Fibroblast of upper back skin (primary cell): ENCODE data around the gene GADL1.
A peak's percentile ranks its signal among the peaks of the same experiment; 100 is the strongest.

Experiments used
- DNase-seq: peaks from one replicate; pipeline ENCODE4 v3.0.0-alpha.2; 2013

Gene GADL1

DNA sequence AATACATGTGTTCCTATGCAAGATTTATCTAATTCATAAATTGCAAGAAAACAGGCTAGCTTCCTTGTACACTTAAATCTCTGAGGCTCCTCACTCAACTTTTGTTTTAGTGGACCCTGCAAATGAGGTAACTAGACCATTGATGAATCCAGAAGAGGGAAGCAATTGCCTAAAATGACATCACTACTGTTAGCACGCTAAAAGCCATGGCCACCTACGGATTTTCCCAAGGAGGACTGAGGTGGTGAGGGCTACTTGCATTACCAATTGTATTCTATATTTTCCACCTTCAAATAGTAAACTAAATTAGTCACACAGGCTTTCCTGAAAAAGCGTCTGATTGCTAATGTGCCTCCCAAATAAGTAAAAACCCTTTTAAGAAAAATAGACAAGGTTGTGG, 140.7 kb downstream of the GADL1 start:
- DNase-seq = no peak

- peak; percentile 83 for DNase-seq
Measured at GRCh38 chr3:30752970-30753369, 141.5 kb downstream of the GADL1 start.

DNA sequence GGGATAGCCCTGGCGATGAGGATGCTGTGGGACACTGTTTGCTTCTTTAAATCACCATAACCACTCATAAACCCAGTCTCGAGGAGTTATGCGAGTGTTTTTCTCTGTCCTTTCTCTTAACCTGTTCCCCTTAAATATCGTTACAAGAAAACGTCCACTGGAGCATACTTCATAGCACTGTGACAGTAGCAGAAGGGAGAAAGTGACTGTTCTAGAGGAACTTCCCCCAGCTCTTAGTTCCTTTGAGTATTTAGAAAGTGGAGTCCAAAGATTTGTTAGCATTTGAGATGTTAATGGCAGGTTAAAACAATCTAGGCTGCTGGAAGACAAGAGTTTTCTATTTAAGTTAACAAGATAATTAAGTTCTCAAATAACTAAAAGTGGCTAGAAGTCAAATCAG, 142.0 kb downstream of the GADL1 start:
- no peak for DNase-seq

GRCh38 chr3:30751610-30752299, 142.7 kb downstream of the GADL1 start:
- peak; percentile 57 for DNase-seq

- DNase-seq = no peak
Measured at GRCh38 chr3:30750967-30751366, 143.5 kb downstream of the GADL1 start.

- DNase-seq = no peak
Measured at GRCh38 chr3:30749230-30749629, 145.2 kb downstream of the GADL1 start.

DNA sequence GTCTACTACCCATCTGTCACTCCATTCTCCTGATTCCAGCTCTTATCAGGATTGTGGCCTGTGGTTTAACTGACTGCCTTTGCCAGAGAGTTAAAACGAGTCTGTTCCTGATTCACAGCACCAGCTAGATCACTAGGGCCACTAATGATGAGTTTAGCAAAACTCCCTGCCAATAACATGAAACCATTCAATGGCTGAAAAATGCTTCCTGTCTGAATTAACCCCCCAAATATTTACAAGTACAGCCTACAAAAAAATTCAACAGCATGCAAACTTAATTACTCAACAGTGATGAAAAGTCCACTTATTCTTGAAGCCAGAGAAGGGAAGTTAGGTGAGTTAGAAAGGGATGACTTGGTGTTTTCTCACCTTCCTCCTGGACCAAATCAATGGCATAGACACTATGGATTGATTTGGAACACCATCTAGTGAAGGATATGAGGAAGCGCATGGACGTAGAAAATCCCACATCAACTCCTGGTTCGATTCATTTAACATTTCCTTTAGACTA, 146.6 kb downstream of the GADL1 start:
- peak; percentile 58 for DNase-seq

DNA sequence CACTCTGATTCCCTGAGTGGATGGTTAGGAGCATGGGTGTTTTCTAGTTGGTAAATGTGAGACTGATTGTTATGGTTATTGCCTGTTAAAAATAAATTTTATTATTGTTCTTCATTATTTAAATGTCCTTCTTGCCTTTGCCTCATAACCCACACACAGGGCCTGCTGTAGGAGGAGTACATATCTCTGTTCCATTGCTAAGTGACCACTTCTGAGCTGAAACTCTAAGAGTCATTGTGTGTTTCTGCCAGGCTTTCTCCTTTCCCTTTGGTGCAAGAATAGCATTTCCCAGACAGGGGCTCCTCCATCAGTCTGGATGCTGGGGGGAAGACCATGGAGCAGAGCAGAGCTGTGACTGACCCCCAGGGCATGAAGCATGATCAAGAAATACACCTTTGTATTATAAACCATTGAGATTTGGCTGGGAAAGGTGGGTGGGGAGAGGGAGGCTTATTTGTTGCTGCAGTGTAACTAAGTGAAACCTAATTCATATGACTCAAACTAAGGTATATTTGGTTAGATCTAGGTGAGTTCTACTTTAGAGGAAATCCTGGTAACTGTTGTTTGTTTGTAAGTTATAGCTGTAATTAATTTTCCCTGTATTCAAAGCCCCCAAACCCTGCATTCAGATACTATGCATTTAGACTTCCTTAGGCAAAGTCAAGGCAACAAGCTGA, 150.7 kb downstream of the GADL1 start:
- DNase-seq = no peak

DNA sequence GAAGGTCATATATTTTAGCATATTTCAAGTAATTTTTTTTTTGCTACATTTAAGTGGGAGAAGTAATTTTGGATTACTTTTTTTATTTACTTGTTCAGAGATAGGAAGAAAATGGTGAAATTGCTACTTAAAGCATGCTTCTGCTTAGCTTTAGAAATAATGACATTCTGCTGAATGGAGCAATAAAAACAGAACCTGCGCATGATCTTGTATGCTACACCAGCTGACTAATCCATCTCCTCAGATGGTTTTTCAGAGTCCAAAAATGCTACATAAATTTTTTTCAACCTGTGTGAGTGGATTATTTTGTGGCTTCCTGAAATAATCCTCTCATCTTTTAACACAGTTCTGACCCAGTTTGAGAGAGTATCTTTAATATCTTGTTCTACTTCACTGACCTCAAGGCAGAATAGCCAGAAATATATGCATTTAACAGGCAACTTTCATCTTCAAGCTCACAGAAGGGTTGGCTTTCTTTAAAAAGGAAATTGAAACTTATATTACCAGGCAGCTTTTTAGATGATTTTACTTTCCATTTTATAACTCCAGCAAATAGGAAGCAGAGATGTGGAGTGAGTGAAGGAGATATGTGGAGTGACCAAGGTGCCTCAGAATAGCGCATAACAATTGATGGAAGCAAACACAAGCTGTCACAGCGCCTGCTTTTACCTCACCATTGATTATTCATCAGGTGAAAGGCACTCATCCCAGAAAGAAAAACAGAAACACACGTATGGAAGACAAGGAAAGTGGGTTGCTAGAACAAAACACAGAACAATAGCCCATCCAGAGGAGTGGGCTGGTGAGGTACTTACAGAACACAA, 151.5 kb downstream of the GADL1 start:
- no peak for DNase-seq

DNA sequence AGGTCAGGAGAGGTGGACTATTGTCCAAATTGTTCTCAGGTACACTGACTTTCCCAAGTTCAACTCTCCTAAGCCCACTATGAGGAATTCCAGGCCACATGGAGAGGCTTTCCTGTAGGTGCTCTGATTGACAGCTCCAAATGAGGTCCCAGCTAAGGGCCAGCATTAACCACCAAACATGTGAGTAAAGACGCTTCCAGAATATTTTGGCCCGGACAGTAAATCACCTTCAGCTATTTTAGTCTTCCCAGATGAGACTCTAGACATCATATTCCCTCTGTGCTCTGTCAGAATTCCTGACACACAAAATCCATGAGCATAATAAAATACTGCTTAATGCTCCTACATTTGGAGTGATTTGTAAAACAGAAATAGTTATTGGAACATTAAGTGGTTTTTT, 152.6 kb downstream of the GADL1 start:
- DNase-seq = peak; percentile 24

- DNase-seq = no peak
Measured at GRCh38 chr3:30738605-30739004, 155.9 kb downstream of the GADL1 start.

GRCh38 chr3:30737743-30738499, 156.5 kb downstream of the GADL1 start:
- DNase-seq = no peak

GRCh38 chr3:30733696-30734095, 160.8 kb downstream of the GADL1 start:
- DNase-seq = no peak

DNA sequence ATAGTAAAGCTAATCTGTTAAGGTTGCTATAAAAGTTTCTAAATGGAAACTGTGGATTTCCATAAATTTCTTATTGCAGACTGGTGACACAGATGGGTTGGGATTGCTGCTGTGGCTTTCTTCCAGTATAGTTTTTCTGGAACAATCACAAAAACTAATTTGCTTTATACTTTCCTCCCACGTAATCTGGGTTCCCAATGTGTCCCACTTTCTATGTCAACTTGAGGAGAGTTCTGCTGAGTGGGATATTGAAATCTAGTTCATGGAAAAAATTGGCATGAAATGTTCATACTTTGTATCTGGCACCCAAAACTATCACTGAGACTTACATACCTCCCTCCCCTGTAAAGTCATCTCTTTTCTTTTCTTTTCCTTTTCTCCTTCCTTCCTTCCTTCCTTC, 161.3 kb downstream of the GADL1 start:
- DNase-seq = no peak

- no peak for DNase-seq
Measured at GRCh38 chr3:30730967-30731366, 163.5 kb downstream of the GADL1 start.

- no peak for DNase-seq
Measured at GRCh38 chr3:30729936-30730335, 164.5 kb downstream of the GADL1 start.

- DNase-seq = no peak
Measured at GRCh38 chr3:30729512-30729911, 164.9 kb downstream of the GADL1 start.

DNA sequence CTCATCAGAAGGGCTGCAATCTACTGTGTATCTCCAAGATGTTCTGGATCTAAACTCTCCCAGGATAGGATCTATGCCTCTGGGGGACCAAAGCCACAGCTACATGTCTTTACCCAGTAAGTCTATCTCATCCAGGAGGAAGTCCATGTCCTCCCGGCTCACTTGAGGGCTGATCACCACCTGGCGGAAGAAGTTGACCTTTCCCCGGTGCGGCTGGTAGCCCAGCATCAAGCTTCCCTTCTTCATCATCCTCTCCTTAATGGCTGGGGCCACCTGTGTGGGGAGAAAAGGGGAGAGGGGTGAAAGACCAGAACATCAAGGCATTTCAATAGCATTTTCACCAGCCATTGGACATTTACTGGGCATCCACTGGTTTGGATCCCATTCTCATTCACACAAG, 166.3 kb downstream of the GADL1 start:
- DNase-seq = no peak

DNA sequence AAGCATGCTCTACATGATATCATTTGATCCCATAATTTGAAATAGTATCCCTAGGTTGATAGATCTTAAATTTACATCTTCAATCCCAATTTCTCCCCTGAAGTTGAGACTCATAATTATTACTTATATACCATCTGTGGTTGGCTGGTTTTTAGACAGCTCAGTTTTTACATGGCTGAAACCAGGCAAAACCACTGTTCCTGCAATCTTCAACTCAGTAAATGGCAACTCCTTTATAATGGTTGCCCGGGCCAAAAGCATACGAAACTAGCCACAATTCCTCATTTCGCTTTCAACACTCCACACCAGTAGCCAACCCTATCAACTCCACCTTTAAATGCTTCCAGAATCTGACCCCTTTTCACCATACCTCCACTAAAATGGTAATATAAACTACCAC, 169.6 kb downstream of the GADL1 start:
- no peak for DNase-seq

GRCh38 chr3:30723211-30723610, 171.2 kb downstream of the GADL1 start:
- DNase-seq = no peak

- DNase-seq = no peak
Measured at GRCh38 chr3:30721314-30721634, 173.2 kb downstream of the GADL1 start.

DNA sequence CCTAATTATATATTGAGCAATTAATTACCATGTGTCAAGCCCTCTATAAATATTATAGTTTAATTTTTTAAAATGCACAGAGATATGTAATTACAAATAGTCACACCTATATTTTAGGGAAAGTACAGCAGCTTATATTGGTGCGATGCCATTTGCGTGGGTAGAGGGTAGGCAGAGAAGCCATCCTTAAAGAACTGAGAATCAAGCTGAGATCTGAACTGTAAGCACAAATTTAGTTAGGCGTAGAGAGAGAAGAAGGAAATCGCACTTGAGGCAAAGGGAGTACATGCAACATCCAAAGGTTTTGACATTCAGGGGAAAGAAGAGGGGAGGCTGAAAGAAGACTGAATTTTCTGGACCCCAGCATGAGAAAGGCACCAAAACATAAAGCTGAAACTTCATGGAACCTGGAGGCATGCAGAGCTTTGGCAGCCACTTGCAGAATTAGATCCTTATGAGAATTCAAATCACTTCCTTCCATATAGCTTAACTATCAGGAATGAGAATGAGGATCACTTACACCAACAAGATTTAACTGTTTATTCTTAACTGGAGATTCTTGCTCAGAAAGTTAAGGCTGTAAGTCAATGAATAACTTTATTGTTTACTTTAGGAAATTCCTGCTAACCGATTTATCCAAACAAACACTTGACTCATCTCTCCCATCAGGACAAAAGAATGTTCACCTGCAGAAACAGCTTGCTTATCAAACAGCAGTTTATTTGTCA, 173.7 kb downstream of the GADL1 start:
- DNase-seq = peak; percentile 32
